ENCODE measurements around the gene SLC25A13. TPM values are rescaled to one million over a fixed set of nuclear protein-coding genes. Genes with fewer than 3 reads are reported as not detected.

Gene SLC25A13
- total RNA-seq, 1 donor from 2014 or later = 25.3 TPM

DNA sequence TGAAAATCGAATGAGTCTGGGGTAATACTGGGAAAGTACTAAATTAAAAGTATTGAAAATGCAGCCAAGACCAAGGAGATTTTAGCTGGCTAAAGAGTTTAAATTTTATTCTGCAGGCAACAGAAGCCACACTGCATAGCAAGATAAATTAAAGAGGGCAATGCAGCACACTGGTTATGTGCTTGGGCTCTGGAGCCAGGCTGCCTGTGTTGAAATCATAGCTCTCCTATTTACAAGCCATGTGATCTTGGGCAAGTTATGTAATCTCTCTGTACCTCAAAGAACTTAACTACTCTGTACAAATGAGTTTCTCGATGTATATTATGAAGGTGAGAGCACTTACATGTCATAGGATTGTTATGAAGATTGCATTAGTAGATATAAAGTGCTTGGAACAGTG is 9.9 kb downstream of the SLC25A13 start:
- no peaks in the 10 kb centered on the region for H3K36me3 ChIP-seq
- H3K27me3 ChIP-seq = no peaks in the 10 kb centered on the region
- H3K4me3 ChIP-seq = no peak overlapping the region
- no peak for DNase-seq (ENCODE audit: extremely low spot score in 2 of 2)
- intact Hi-C loops (cut with DNase I) = no loop called here
- H3K27ac ChIP-seq = no peak overlapping the region
- peaks cover 71% of the 10 kb centered on the region for H3K4me1 ChIP-seq
- TF ChIP-seq POLR2AphosphoS5 (IDR thresholded peaks at IDR 0.05; ENCODE audit: insufficient read depth in 1 of 2, low read depth in 1 of 2) (peak in 1 of 2 donors; percentile 55), POLR2A (IDR thresholded peaks at IDR 0.05) (no peak)
- TF ChIP-seq, protein P1, sequence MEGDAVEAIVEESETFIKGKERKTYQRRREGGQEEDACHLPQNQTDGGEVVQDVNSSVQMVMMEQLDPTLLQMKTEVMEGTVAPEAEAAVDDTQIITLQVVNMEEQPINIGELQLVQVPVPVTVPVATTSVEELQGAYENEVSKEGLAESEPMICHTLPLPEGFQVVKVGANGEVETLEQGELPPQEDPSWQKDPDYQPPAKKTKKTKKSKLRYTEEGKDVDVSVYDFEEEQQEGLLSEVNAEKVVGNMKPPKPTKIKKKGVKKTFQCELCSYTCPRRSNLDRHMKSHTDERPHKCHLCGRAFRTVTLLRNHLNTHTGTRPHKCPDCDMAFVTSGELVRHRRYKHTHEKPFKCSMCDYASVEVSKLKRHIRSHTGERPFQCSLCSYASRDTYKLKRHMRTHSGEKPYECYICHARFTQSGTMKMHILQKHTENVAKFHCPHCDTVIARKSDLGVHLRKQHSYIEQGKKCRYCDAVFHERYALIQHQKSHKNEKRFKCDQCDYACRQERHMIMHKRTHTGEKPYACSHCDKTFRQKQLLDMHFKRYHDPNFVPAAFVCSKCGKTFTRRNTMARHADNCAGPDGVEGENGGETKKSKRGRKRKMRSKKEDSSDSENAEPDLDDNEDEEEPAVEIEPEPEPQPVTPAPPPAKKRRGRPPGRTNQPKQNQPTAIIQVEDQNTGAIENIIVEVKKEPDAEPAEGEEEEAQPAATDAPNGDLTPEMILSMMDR (IDR thresholded peaks at IDR 0.05) = no peak
- no peaks in the 10 kb centered on the region for H3K9me3 ChIP-seq

DNA sequence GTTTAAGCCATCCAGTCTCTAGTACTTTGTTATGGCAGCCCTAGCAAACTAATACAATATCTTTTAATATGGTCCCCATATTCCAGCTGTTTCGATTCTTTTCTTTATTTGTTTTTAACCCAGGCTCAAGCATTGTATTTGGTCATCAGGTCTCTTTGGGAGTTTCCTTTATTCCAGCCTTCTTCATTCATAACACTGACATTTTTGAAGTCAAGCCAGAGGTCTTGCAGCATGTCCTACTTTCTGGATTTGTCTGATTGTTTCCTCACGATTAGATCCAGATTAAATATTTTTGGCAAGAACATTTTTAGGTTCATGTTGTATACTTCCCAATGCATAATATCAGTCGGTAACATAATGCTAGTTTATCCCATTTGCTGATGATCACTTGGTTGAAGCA is 11.8 kb downstream of the SLC25A13 start:
- Histone ChIP-seq H3K4me3 (no peak overlapping the region), H3K27ac (no peak overlapping the region), H3K9me3 (no peaks in the 10 kb centered on the region), H3K4me1 (peaks cover 65% of the 10 kb centered on the region), H3K27me3 (no peaks in the 10 kb centered on the region), H3K36me3 (no peaks in the 10 kb centered on the region)
- DNase-seq (ENCODE audit: extremely low spot score in 2 of 2) = no peak
- TF ChIP-seq, protein P1 (IDR thresholded peaks at IDR 0.05) = no peak
- TF ChIP-seq POLR2A (IDR thresholded peaks at IDR 0.05) = no peak
- TF ChIP-seq POLR2AphosphoS5 (IDR thresholded peaks at IDR 0.05; ENCODE audit: insufficient read depth in 1 of 2, low read depth in 1 of 2) = no peak
- intact Hi-C loops (cut with DNase I) = no loop called here

DNA sequence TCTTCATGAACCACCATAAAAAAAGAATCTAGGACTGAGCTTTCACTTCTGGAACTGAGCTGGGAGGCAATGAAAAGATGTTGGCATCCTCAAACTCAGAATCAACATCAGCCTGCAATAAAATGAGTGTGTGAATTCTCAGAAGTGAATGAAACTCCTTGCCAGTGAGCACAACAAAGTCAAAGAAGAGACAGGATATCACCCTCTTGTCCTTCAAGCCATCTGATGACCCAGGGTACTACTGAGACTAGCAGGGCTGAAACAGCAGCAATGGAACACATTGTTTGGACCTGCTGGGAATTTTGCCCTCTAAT is 13.0 kb downstream of the SLC25A13 start:
- TF ChIP-seq POLR2AphosphoS5 (IDR thresholded peaks at IDR 0.05; ENCODE audit: insufficient read depth in 1 of 2, low read depth in 1 of 2) (no peak), POLR2A (IDR thresholded peaks at IDR 0.05) (no peak)
- TF ChIP-seq, protein P1 (IDR thresholded peaks at IDR 0.05) = no peak
- Histone ChIP-seq H3K4me3 (no peak overlapping the region), H3K27ac (no peak overlapping the region), H3K36me3 (no peaks in the 10 kb centered on the region), H3K4me1 (peaks cover 71% of the 10 kb centered on the region), H3K9me3 (no peaks in the 10 kb centered on the region), H3K27me3 (no peaks in the 10 kb centered on the region)
- intact Hi-C loops (cut with DNase I) = loop anchor here (10.0 kb wide), 1 partner anchor 74 kb away; no protein-coding TSS in a partner anchor
- no peak for DNase-seq (ENCODE audit: extremely low spot score in 2 of 2)

DNA sequence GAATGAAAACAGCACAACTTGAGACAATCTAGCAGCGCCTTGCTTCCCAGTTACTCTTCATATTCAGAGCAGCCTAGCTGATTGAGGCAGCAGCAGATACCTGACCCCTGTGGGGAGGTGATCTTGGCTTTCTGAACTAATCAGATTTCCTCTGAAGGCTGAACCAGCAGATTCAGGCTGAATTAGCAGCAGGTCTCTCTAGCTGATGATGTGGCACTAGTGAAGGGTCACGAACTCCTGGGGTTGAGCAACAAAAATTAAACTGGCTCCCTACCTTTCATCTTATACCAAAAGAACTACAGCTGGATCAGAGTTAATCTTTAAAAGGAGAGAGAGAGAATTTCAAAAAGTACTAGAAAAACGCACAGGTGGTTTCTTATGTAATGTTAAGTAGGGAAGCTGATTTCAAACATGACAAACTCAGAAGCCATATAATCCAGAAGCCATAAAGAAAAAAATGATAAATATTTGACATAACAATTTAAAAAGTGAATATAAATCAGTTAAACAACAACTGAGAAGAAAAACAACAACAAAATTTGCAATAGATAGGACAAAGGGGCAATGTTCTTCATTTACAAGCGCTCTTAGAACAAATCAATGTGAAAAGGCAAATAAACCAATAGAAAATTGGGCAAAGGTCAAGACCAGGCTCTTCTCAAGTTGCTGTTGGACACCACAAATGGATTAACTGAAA is 13.5 kb downstream of the SLC25A13 start:
- intact Hi-C loops (cut with DNase I) = loop anchor here (10.0 kb wide), 1 partner anchor 74 kb away; no protein-coding TSS in a partner anchor
- Histone ChIP-seq H3K36me3 (no peaks in the 10 kb centered on the region), H3K9me3 (no peaks in the 10 kb centered on the region), H3K4me1 (peaks cover 74% of the 10 kb centered on the region), H3K4me3 (no peak overlapping the region), H3K27me3 (no peaks in the 10 kb centered on the region), H3K27ac (no peak overlapping the region)
- TF ChIP-seq POLR2AphosphoS5 (IDR thresholded peaks at IDR 0.05; ENCODE audit: insufficient read depth in 1 of 2, low read depth in 1 of 2) = no peak
- TF ChIP-seq, protein P1 (IDR thresholded peaks at IDR 0.05) = no peak
- TF ChIP-seq POLR2A (IDR thresholded peaks at IDR 0.05) = no peak
- DNase-seq (ENCODE audit: extremely low spot score in 2 of 2) = no peak

DNA sequence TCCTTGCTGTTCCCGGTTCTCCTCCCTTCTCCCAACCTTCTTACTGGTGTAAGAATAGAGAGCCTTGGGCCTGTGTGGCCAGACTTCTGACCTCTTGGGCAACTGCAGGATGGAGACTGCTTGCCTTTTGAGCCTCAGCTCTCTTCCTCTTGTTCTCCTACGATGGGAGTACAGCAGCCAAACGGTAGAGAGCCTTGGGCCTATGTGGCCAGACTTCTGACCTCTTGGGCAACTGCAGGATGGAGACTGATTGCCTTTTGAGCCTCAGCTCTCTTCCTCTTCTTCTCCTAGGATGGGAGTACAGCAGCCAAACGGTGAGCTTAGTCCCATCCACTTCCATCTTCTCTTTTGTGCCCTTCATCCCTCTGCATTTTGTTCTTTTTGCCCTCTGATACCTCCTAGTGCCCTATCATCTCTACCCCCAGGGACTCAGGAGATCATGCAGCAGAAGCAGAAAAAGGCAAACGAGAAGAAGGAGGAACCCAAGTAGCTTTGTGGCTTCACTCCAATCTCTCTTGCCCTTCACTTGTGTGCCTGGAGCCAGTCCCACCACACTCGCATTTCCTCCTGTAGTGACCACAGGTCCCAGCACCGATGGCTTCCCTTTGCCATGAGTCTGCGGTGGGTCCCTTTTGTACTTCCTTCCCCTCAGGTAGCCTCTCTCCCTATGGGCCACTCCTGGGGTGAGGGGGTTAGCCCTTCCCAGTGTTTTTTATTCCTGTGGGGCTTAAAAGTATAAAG is 15.3 kb downstream of the SLC25A13 start:
- Histone ChIP-seq H3K27me3 (no peaks in the 10 kb centered on the region), H3K4me3 (no peak overlapping the region), H3K36me3 (no peaks in the 10 kb centered on the region), H3K9me3 (no peaks in the 10 kb centered on the region), H3K4me1 (peaks cover 69% of the 10 kb centered on the region), H3K27ac (no peak overlapping the region)
- intact Hi-C loops (cut with DNase I) = loop anchor here (10.0 kb wide), 1 partner anchor 72 kb away; no protein-coding TSS in a partner anchor
- TF ChIP-seq, protein P1 (IDR thresholded peaks at IDR 0.05) = no peak
- TF ChIP-seq POLR2AphosphoS5 (IDR thresholded peaks at IDR 0.05; ENCODE audit: insufficient read depth in 1 of 2, low read depth in 1 of 2) = no peak
- TF ChIP-seq POLR2A (IDR thresholded peaks at IDR 0.05) = no peak
- no peak for DNase-seq (ENCODE audit: extremely low spot score in 2 of 2)

Measured in vagina (tissue), 2 donors.